Measurements from ENCODE around the gene OR52I1. TPM values are rescaled to one million over a fixed set of nuclear protein-coding genes. Genes with fewer than 3 reads are reported as not detected.

Gene OR52I1
- total RNA-seq, 1 experiment from 2014 or later = not detected

DNA sequence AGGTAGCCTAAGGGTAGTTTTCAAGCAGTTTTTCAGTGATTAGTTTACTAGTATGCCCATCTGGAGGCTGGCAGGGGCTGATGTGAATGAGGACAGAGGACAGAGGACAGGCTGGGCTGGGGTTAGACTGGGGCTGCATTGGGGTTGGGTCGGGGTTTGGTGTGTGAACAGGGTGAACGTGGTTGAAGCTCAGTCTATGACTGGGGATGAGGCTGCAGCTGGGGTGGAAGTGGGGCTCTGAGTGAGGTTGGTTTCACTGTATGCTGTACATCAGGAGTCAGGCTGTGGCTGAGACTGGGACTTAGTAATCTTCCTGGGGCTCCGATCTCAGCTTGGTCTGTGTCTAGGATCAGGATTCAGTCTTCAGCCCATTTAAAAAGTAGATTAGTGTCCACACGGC is 50.4 kb downstream of the OR52I1 start:
- BruUV-seq (replicated peaks) = no TSS peak
- H3K4me1 Mint-ChIP-seq (ENCODE audit: low read depth, unreplicated experiment) = no peaks in the 10 kb centered on the region
- no peak overlapping the region for H3K27ac Mint-ChIP-seq (ENCODE audit: unreplicated experiment)
- H3K27me3 Mint-ChIP-seq (ENCODE audit: unreplicated experiment) = peaks cover 60% of the 10 kb centered on the region
- CTCF ChIA-PET = no interaction called here
- H3K9me3 Mint-ChIP-seq (ENCODE audit: low read depth, unreplicated experiment) = no peaks in the 10 kb centered on the region
- no peaks in the 10 kb centered on the region for H3K36me3 Mint-ChIP-seq (ENCODE audit: insufficient read depth, unreplicated experiment)
- TF ChIP-seq, protein P1, sequence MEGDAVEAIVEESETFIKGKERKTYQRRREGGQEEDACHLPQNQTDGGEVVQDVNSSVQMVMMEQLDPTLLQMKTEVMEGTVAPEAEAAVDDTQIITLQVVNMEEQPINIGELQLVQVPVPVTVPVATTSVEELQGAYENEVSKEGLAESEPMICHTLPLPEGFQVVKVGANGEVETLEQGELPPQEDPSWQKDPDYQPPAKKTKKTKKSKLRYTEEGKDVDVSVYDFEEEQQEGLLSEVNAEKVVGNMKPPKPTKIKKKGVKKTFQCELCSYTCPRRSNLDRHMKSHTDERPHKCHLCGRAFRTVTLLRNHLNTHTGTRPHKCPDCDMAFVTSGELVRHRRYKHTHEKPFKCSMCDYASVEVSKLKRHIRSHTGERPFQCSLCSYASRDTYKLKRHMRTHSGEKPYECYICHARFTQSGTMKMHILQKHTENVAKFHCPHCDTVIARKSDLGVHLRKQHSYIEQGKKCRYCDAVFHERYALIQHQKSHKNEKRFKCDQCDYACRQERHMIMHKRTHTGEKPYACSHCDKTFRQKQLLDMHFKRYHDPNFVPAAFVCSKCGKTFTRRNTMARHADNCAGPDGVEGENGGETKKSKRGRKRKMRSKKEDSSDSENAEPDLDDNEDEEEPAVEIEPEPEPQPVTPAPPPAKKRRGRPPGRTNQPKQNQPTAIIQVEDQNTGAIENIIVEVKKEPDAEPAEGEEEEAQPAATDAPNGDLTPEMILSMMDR (IDR thresholded peaks at IDR 0.05; ENCODE audit: unreplicated experiment) = no peak
- intact Hi-C loops (cut with micrococcal nuclease; ENCODE audit: unreplicated experiment) = no loop called here
- DNase-seq = no peak
- no peak overlapping the region for H3K4me3 Mint-ChIP-seq (ENCODE audit: low read depth, unreplicated experiment)

Other genes with a start within 250 kb of the OR52I1 start
- gene OR52B4, start 225.7 kb upstream of the OR52I1 start, total RNA-seq (2022) = not detected in 2 replicates
- gene TRIM21, start 200.3 kb upstream of the OR52I1 start, total RNA-seq (2022) = 19.1 and 30.2 TPM in 2 replicates
- gene OR52K2, start 144.7 kb upstream of the OR52I1 start, total RNA-seq (2022) = not detected in 2 replicates
- not detected in 2 replicates for gene OR52K1, start 111.4 kb upstream of the OR52I1 start, total RNA-seq (2022)
- gene OR52M1, start 48.8 kb upstream of the OR52I1 start, total RNA-seq (2022) = not detected in 2 replicates
- not detected in 2 replicates for gene OR52I2, start 12.3 kb upstream of the OR52I1 start, total RNA-seq (2022)
- gene TRIM68, start 14.2 kb downstream of the OR52I1 start, total RNA-seq (2022) = 12.7 and 14.5 TPM in 2 replicates
- gene OR51D1, start 43.4 kb downstream of the OR52I1 start, total RNA-seq (2022) = not detected in 2 replicates
- not detected in 2 replicates for gene OR51E1, start 49.9 kb downstream of the OR52I1 start, total RNA-seq (2022)
- not detected in 2 replicates for gene OR51E2, start 103.8 kb downstream of the OR52I1 start, total RNA-seq (2022)
- not detected in 2 replicates for gene MMP26, start 110.7 kb downstream of the OR52I1 start, total RNA-seq (2022)
- not detected in 2 replicates for gene OR51F1, start 175.9 kb downstream of the OR52I1 start, total RNA-seq (2022)
- not detected in 2 replicates for gene OR52R1, start 210.3 kb downstream of the OR52I1 start, total RNA-seq (2022)
- gene OR51F2, start 227.3 kb downstream of the OR52I1 start, total RNA-seq (2022) = not detected in 2 replicates

Data from Calu3 (cell line).